ENCODE results near the gene TKT. TPM values are rescaled to one million over a fixed set of nuclear protein-coding genes. Genes with fewer than 3 reads are reported as not detected.

The TKT gene
- total and polyA plus RNA-seq, 2 experiments from 2014 or later, result 584 to 1,411 TPM

- Mint-ChIP-seq H3K4me3 (no peak overlapping the region), H3K27me3 (ENCODE audit: insufficient read depth, low read depth, poor library complexity) (peaks cover 31% of the 10 kb centered on the region), H3K36me3 (ENCODE audit: low read depth) (peaks cover 100% of the 10 kb centered on the region), H3K9me3 (no peaks in the 10 kb centered on the region), H3K4me1 (peaks cover 33% of the 10 kb centered on the region), H3K27ac (peak overlapping the region; percentile 79)
- H2AFZ ChIP-seq, result no peak overlapping the region
- DNase-seq (ENCODE audit: low spot score), result no peak
- TF ChIP-seq ZNF331 (CRISPR knock-in tag; IDR thresholded peaks at IDR 0.05; ENCODE audit: low read depth) (no peak), JUNB (IDR thresholded peaks at IDR 0.05; ENCODE audit: unreplicated experiment) (no peak), ZNF462 (CRISPR knock-in tag; IDR thresholded peaks at IDR 0.05) (no peak), EZH2phosphoT487 (IDR thresholded peaks at IDR 0.05; ENCODE audit: unreplicated experiment) (no peak), ETS1 (IDR thresholded peaks at IDR 0.05) (no peak), STAT1 (IDR thresholded peaks at IDR 0.05; ENCODE audit: unreplicated experiment) (no peak), EZH2 (IDR thresholded peaks at IDR 0.05; ENCODE audit: low read depth, unreplicated experiment) (no peak), ZNF114 (CRISPR knock-in tag; IDR thresholded peaks at IDR 0.05) (no peak), REST (IDR thresholded peaks at IDR 0.05; ENCODE audit: unreplicated experiment) (no peak), NANOG (IDR thresholded peaks at IDR 0.05; ENCODE audit: borderline replicate concordance) (no peak), CREB1 (CRISPR knock-in tag; IDR thresholded peaks at IDR 0.05; ENCODE audit: low read depth) (no peak), CTCF (conservative IDR thresholded peaks at IDR 0.05; ENCODE audit: low read depth in 2 of 2) (no peak), POLR2AphosphoS5 (IDR thresholded peaks at IDR 0.05; ENCODE audit: low read depth) (no peak)
- H3K4me3 ChIP-seq, result no peak overlapping the region
- peaks cover 45% of the 10 kb centered on the region for H3K79me2 ChIP-seq (replicated peaks; ENCODE audit: insufficient read depth)
- H4K20me1 ChIP-seq (replicated peaks; ENCODE audit: insufficient read depth), result peaks cover 67% of the 10 kb centered on the region
- H3K9me2 ChIP-seq (ENCODE audit: insufficient read depth), result no peaks in the 10 kb centered on the region
- no peaks in the 10 kb centered on the region for H3K27me3 ChIP-seq (ENCODE audit: insufficient read depth)
- H3F3A ChIP-seq (replicated peaks; ENCODE audit: low read depth), result peaks cover 65% of the 10 kb centered on the region
- H3K4me1 ChIP-seq (ENCODE audit: insufficient read depth), result 0 out of 2 replicates have a peak, but pooled peaks cover 3% of the 10 kb centered on the region
- ATAC-seq, result peak; percentile 47
- peaks cover 73% of the 10 kb centered on the region for H3K36me3 ChIP-seq (ENCODE audit: insufficient read depth)
- H3K4me2 ChIP-seq, result no peak overlapping the region
- H3K27ac ChIP-seq (ENCODE audit: low read depth), result peak overlapping the region; percentile 89
Measured at GRCh38 chr3:53236112-53236841, 19.5 kb downstream of the TKT start.
